OCI-LY7 (cell line): ENCODE measurements around the gene FAM107B. TPM values are rescaled to one million over a fixed set of nuclear protein-coding genes. Genes with fewer than 3 reads are reported as not detected.

Experiments
- BruUV-seq: library from RNA; stranded (reverse); fragments of 400-500 nt; replicated peaks from 2 replicates; lab custom pipeline; 2021; lab: Mats Ljungman, UMichigan
- CTCF ChIA-PET: fragments of 300-600 bp; sonication (Branson Sonifier 250); formaldehyde crosslinking; loops from one replicate; lab custom pipeline; 2022; ENCODE audit warnings: antibody characterized with exemption; ENCODE audit not compliant: unreplicated experiment; lab: Charles Lee
- POLR2A ChIA-PET: fragments of 300-600 bp; sonication (Branson Sonifier 250); formaldehyde crosslinking; loops from one replicate; lab custom pipeline; 2022; ENCODE audit warnings: antibody characterized with exemption; lab: Charles Lee
- DNase-seq: peaks from one replicate; pipeline ENCODE4 v3.0.0-alpha.2; 2015; ENCODE audit warnings: low spot score
- H2AFZ ChIP-seq: fragments of 200-600 bp; sonication (generic), shearing (Covaris generic); 2 replicates; pipeline ENCODE4 v1.6.1; 2014; ENCODE audit warnings: mild to moderate bottlenecking, antibody characterized with exemption, low read length, moderate library complexity
- H3K27ac ChIP-seq: fragments of 200-600 bp; sonication (generic); 2 replicates; pipeline ENCODE4 v1.5.1; 2014; ENCODE audit warnings: mixed run types, low read depth, mild to moderate bottlenecking, moderate library complexity, low read length, inconsistent platforms; ENCODE audit not compliant: poor library complexity, severe bottlenecking
- H3K36me3 ChIP-seq: fragments of 200-600 bp; sonication (generic); 2 replicates; pipeline ENCODE4 v1.6.1; 2014; ENCODE audit warnings: mild to moderate bottlenecking, antibody characterized with exemption, low read length, moderate library complexity, mixed read lengths; ENCODE audit not compliant: insufficient read depth
- H3K4me1 ChIP-seq: fragments of 200-600 bp; sonication (generic); 2 replicates; pipeline ENCODE4 v1.5.1; 2014; ENCODE audit warnings: mild to moderate bottlenecking, low read length; ENCODE audit not compliant: insufficient read depth, poor library complexity, severe bottlenecking
- H3K4me2 ChIP-seq: fragments of 200-600 bp; sonication (generic); 2 replicates; pipeline ENCODE4 v1.6.1; 2014; ENCODE audit warnings: mild to moderate bottlenecking, low read length
- H3K4me3 ChIP-seq: fragments of 200-600 bp; sonication (generic); 2 replicates; pipeline ENCODE4 v1.5.1; 2014; ENCODE audit warnings: mild to moderate bottlenecking, low read depth, low read length; ENCODE audit not compliant: poor library complexity, severe bottlenecking
- H3K79me2 ChIP-seq: fragments of 200-600 bp; sonication (generic); 2 replicates; pipeline ENCODE4 v1.6.1; 2016; ENCODE audit warnings: low read depth, mild to moderate bottlenecking, low read length, moderate library complexity, mixed read lengths; ENCODE audit not compliant: insufficient read depth
- H3K9me2 ChIP-seq: fragments of 200-600 bp; sonication (generic); 2 replicates; pipeline ENCODE4 v1.6.1; 2016; ENCODE audit warnings: mild to moderate bottlenecking, low read length, mixed read lengths; ENCODE audit not compliant: insufficient read depth
- H3K9me3 ChIP-seq: fragments of 200-600 bp; sonication (generic); 2 replicates; pipeline ENCODE4 v1.6.1; 2014; ENCODE audit warnings: mild to moderate bottlenecking, mixed run types, low read length, mixed read lengths
- H4K20me1 ChIP-seq: fragments of 200-600 bp; sonication (generic); 2 replicates; pipeline ENCODE4 v1.6.1; 2014; ENCODE audit warnings: mild to moderate bottlenecking, antibody characterized with exemption, low read length, moderate library complexity, mixed read lengths; ENCODE audit not compliant: insufficient read depth
- CTCF ChIP-seq: fragments of 200-600 bp; sonication (generic); conservative IDR thresholded peaks from 2 replicates; pipeline ENCODE4 v1.5.1; 2014; ENCODE audit warnings: mild to moderate bottlenecking, antibody characterized with exemption, low read length, moderate library complexity, mixed read lengths
- EZH2phosphoT487 ChIP-seq: fragments of 200-600 bp; sonication (generic); IDR thresholded peaks from 2 replicates; pipeline ENCODE4 v1.6.1; 2018; ENCODE audit warnings: low read depth, borderline replicate concordance, mild to moderate bottlenecking, mixed run types, antibody characterized with exemption, low read length, moderate library complexity, mixed read lengths
- intact Hi-C: fragments of 100-400 bp; cut with micrococcal nuclease; formaldehyde crosslinking; loops from one replicate; pipeline ENCODE4 v1.10.0; 2022; ENCODE audit not compliant: unreplicated experiment
- total RNA-seq, 2 experiments: library from RNA; depleted of rRNA in 1 of 2; stranded (reverse); fragments of >200 nt in 1 of 2; shearing (Covaris generic) in 1 of 2; gene quantifications; 2 replicates each; pipeline ENCODE4 v1.2.3, GENCODE V29; 2014 to 2022

Gene FAM107B
- total RNA-seq, 2 experiments from 2014 or later, result 114 to 398 TPM

DNA sequence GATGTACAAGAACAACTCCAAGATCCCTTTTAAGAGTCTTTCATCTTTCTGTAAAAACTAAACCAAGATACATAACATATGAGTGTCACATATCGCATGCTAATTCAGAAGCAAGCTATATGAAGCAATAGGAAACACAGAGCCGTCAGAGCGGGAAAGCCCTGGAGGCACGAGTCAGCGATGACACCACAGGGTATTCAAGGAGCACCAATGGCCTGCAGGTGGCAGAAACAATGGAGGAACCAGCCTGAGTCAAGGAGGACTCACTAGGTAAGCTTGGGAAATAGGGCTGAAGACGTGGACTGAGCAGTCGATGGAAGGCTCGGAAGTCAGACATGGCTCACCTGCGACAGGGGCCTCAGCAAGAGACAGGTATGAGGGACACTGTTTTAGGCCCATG lies 214.4 kb downstream of the FAM107B start:
- Histone ChIP-seq H3K4me2 (peak overlapping the region; percentile 71), H2AFZ (no peak overlapping the region), H3K4me3 (peak overlapping the region; percentile 11), H3K79me2 (peaks cover 100% of the 10 kb centered on the region), H3K4me1 (peaks cover 100% of the 10 kb centered on the region), H3K27ac (peak overlapping the region; percentile 15), H4K20me1 (peaks cover 48% of the 10 kb centered on the region; the same call in 1 of the 2 replicates), H3K36me3 (peaks cover 83% of the 10 kb centered on the region; the same call in 1 of the 2 replicates), H3K9me3 (no peaks in the 10 kb centered on the region), H3K9me2 (no peaks in the 10 kb centered on the region)
- TF ChIP-seq CTCF, result peak; percentile 68
- no peak for TF ChIP-seq EZH2phosphoT487
- DNase-seq, result peak; percentile 74
- ChIA-PET CTCF (no interaction called here), POLR2A (no interaction called here)
- intact Hi-C loops, result no loop called here
- no TSS peak for BruUV-seq

DNA sequence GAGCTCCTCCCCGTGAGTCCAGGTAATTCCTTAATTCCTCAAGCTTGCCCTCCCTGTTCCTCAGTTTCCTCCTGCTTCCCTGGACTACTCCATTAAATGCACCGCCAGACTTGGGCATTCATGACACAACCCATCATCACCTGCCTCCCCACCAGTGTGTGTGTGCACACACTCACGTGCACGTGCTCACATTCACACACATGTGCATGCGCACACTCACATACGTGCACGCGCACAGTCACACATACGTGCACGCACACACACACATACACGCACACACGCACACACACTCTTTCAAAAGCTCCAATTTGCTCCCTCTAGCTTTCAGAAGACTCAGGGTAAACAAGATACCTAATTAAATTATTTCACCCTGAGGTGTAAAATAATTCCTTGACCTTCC lies 216.7 kb downstream of the FAM107B start:
- Histone ChIP-seq H4K20me1 (peaks cover 33% of the 10 kb centered on the region; the same call in 1 of the 2 replicates), H3K27ac (no peak overlapping the region), H3K9me3 (no peaks in the 10 kb centered on the region), H3K79me2 (peaks cover 100% of the 10 kb centered on the region), H2AFZ (no peak overlapping the region), H3K4me1 (peaks cover 97% of the 10 kb centered on the region), H3K36me3 (peaks cover 84% of the 10 kb centered on the region), H3K4me3 (no peak overlapping the region), H3K4me2 (peak overlapping the region; percentile 61), H3K9me2 (no peaks in the 10 kb centered on the region)
- POLR2A ChIA-PET, result interaction anchor here (0.6 to 1.7 kb wide), 3 partner anchors 14 to 267 kb away, joined by 4 to 5 read pairs (median 4); no protein-coding TSS in a partner anchor
- TF ChIP-seq EZH2phosphoT487, result no peak
- TF ChIP-seq CTCF, result no peak
- CTCF ChIA-PET, result interaction anchor here (1.1 kb wide), 2 partner anchors 29 to 54 kb away, joined by 3 read pairs; no protein-coding TSS in a partner anchor
- no peak for DNase-seq
- no TSS peak for BruUV-seq
- intact Hi-C loops, result loop anchor here (5.0 kb wide), 1 partner anchor 89 kb away; no protein-coding TSS in a partner anchor

- Histone ChIP-seq H3K4me2 (peak overlapping the region; percentile 61), H4K20me1 (peaks cover 29% of the 10 kb centered on the region; the same call in 1 of the 2 replicates), H3K9me2 (no peaks in the 10 kb centered on the region), H3K4me1 (peaks cover 93% of the 10 kb centered on the region), H2AFZ (no peak overlapping the region), H3K79me2 (peaks cover 100% of the 10 kb centered on the region), H3K36me3 (peaks cover 84% of the 10 kb centered on the region), H3K4me3 (peak overlapping the region; percentile 4), H3K9me3 (no peaks in the 10 kb centered on the region), H3K27ac (peak overlapping the region; percentile 48)
- ChIA-PET CTCF (interaction anchor here (1.1 kb wide), 2 partner anchors 29 to 54 kb away, joined by 3 read pairs; no protein-coding TSS in a partner anchor), POLR2A (interaction anchor here (0.6 to 2.0 kb wide), 4 partner anchors 11 to 267 kb away, joined by 4 to 5 read pairs (median 4); no protein-coding TSS in a partner anchor)
- intact Hi-C loops, result loop anchor here (5.0 kb wide), 1 partner anchor 90 kb away; no protein-coding TSS in a partner anchor
- no peak for TF ChIP-seq CTCF
- no peak for TF ChIP-seq EZH2phosphoT487
- DNase-seq, result no peak
- BruUV-seq, result no TSS peak
Observed at GRCh38 chr10:14557567-14557966, 217.1 kb downstream of the FAM107B start.
